ENCODE results near the gene NEMP1.

DNA sequence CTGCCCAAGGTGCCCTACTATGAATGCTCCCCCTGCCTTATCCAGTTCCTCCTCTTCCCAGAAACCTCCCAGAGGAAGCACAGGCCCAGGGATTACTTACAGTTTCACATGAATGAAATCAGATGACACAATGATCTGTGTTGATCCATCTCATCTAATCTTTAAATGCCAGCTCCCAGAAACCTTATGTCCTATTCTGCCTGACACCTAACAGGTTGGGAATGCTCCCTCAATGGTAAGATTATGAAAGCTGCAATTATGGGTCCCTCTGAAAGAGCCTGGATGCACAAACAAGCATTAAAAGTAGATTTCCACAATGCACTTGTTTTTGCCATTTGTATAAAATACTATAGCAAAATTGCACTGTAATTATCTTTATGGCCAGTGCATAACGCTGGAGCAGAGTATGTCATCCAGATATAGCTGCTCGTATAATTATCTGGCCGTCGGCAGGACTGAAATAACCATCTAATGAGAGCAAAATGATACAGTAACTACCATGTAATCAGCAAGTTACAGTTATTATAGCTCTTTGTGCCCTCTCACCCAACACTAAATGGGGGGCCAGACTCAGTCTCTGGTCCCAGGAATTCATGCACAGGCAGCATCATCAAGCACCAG, 67.9 kb downstream of the NEMP1 start:
- TF ChIP-seq, protein P1, sequence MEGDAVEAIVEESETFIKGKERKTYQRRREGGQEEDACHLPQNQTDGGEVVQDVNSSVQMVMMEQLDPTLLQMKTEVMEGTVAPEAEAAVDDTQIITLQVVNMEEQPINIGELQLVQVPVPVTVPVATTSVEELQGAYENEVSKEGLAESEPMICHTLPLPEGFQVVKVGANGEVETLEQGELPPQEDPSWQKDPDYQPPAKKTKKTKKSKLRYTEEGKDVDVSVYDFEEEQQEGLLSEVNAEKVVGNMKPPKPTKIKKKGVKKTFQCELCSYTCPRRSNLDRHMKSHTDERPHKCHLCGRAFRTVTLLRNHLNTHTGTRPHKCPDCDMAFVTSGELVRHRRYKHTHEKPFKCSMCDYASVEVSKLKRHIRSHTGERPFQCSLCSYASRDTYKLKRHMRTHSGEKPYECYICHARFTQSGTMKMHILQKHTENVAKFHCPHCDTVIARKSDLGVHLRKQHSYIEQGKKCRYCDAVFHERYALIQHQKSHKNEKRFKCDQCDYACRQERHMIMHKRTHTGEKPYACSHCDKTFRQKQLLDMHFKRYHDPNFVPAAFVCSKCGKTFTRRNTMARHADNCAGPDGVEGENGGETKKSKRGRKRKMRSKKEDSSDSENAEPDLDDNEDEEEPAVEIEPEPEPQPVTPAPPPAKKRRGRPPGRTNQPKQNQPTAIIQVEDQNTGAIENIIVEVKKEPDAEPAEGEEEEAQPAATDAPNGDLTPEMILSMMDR (IDR thresholded peaks at IDR 0.05; ENCODE audit: poor library complexity, severe bottlenecking): no peak
- TF ChIP-seq RAD21 (conservative IDR thresholded peaks at IDR 0.05): no peak
- no peak for TF ChIP-seq POLR2AphosphoS5 (IDR thresholded peaks at IDR 0.05)
- no peak for TF ChIP-seq TAF1 (IDR thresholded peaks at IDR 0.05; ENCODE audit: low read depth)
- TF ChIP-seq EZH2 (IDR thresholded peaks at IDR 0.05; ENCODE audit: borderline replicate concordance, insufficient read depth, low read length, poor library complexity, severe bottlenecking): no peak
- TF ChIP-seq MXI1 (conservative IDR thresholded peaks at IDR 0.05; ENCODE audit: poor library complexity, severe bottlenecking): no peak
